ENCODE data around the gene DNAJC21. TPM values are rescaled to one million over a fixed set of nuclear protein-coding genes. Genes with fewer than 3 reads are reported as not detected.

Gene DNAJC21
- total RNA-seq, 1 donor from 2014 or later: 51.9 TPM

DNA sequence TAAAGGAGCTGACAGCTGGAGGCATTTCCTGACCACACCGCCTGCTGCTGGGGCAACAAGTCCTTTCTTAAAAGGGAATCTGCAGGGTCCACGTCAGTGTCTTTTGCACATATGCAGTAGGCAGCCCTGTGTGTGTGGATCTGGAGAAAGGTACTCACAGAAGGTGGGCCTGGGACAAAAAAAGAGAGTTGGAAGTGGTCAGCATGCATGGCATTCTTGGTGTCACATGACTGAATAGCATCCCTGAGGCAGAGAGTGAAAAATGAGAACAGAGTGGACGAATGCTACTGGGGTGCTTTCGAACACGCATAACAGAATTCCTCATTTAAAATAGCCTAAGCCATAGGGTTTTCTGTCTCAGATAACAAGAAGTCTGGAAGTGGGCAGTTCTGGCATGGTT, 47.0 kb downstream of the DNAJC21 start:
- intact Hi-C loops (cut with micrococcal nuclease): no loop called here

GRCh38 chr5:34977934-34978613, 48.7 kb downstream of the DNAJC21 start:
- intact Hi-C loops (cut with micrococcal nuclease): no loop called here

DNA sequence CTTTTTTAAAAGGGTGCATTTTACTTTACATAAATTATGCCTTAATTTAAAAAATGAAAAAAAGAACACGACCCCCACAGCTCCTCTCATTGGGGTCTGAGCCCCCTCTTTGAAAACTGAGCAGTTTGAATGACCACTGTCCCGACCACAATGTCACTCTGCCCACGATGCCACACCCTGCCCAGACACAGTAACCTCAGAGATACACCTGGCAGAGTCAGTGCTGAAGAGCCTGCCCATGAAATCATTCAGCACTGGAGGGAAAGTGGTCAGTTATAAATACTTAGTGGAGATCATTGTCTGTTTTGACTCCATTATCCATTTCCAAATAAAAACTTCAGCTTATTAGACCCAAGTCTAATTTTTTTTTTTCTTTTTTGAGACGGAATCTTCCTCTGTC, 49.3 kb downstream of the DNAJC21 start:
- intact Hi-C loops (cut with micrococcal nuclease): no loop called here

GRCh38 chr5:34982823-34983222, 53.5 kb downstream of the DNAJC21 start:
- intact Hi-C loops (cut with micrococcal nuclease): no loop called here

DNA sequence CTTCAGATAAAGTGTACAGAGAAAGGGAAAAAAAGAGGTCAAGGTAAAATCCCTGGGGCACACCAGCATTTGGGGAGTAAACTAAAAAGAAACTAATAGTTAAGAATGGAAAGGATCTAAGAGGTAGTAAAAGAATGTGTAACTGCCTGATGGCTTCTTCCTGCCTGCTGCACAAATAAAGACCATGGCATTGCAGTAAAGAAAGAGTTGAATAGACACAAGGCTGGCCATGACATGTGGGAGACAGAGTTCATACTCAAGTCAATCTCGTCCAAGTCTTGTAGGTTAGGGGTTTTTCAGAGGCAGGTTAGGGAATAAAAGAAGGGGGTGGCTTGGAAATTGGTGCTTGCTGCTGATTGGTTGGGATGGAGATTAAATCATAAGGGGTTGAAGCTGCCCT, 57.6 kb downstream of the DNAJC21 start:
- intact Hi-C loops (cut with micrococcal nuclease): no loop called here

DNA sequence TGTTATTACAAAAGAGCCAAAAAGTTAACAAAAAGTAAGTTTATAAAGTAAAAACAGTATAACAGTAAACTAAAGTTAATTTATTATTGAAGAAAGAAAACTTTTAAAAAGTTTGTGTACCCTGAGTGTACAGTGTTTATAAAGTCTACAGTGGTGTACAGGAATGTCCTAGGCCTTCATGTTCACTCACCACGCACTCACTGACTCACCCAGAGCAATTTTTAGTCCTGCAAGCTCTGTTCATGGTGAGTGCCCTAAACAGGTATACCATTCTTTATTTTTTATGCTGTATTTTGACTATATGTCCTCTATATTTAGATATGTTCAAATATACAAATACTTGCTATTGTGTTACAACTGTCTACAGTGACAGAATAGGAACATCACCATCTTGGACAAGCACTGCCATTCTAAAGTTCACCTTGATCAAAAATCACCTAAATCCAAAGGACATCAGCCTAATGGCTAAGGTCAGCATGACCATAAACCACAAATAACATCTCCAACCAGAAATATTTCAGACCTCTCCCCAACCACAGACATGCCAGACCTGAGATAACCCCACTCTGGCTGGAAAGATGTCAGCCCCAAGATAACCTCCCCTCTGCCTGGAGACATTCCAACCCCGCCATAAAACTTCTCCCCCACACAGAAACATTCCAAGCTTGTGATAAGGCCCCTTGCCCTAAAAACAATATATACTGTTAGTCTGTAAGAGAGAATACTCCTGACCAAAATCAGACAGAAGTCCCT, 62.3 kb downstream of the DNAJC21 start:
- intact Hi-C loops (cut with micrococcal nuclease): no loop called here

- intact Hi-C loops (cut with micrococcal nuclease): no loop called here
Measured at GRCh38 chr5:34993951-34994350, 64.6 kb downstream of the DNAJC21 start.

DNA sequence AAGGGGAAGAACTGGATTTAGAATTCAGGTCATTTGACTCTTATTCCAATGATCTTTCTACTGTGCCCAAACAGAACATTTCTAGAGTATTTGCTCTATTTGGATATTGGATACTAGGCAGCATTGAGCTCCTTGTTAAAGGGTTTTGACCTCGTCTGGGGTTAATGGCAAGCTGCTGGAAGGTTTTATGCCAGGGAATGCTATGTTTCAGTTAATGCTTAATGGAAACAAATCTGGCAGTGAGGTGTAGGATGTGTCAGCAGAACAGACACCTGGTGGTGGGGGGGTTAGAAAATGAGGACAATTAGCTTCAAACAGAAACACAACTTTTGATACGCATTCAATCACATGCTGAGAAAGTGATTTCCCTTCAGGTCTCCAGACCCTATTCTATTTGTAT, 66.9 kb downstream of the DNAJC21 start:
- intact Hi-C loops (cut with micrococcal nuclease): no loop called here

DNA sequence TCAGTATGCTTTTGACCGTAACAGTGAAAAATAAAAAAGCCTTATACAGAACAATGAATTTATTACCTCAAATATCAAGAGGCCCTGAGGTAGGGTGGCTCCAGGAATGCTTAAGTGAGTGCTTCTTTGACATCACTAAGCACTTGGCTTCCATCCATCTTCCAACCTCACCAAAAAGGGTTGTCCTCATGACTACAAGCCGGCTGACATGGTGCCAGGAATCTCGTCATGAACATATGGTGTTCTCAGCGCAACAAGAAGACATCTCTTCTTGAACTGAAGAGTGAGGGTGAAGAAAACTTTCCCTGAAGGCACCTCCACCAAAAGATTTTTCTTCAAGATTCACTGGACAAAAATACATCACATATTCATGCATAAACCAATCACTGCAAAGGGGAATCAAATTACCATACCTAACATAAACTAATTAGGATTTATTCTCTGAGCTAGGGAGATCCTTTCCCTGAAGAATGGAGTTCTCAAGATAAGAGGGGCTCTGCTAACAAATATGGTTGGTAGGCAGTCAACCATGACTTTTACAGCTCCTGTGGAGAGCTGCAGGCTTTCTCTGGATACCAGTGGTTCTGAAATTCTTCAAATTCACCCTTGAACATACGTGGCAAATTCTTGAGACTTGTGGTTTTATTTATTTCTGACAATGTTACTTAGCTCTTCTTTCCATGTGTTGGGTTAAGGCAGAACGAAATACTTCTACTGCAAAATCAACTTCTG, 68.9 kb downstream of the DNAJC21 start:
- intact Hi-C loops (cut with micrococcal nuclease): no loop called here

DNA sequence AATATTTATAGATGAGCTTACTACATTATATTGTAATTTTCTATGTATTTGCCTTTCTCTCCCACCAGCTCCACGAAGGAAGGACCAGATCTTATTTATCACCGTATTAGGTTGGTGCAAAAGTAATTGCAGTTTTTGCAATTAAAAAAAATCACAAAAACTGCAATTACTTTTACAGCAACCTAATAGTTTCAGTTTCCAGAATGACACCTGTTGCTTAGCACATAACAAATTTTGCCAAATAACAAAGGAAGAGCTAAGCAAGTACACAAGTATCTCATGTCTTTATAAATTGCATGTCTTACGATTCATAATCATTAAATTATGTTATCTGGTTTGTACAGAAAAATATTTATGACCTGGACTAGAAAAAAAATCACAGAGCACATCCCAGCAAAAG, 72.5 kb downstream of the DNAJC21 start:
- intact Hi-C loops (cut with micrococcal nuclease): no loop called here

DNA sequence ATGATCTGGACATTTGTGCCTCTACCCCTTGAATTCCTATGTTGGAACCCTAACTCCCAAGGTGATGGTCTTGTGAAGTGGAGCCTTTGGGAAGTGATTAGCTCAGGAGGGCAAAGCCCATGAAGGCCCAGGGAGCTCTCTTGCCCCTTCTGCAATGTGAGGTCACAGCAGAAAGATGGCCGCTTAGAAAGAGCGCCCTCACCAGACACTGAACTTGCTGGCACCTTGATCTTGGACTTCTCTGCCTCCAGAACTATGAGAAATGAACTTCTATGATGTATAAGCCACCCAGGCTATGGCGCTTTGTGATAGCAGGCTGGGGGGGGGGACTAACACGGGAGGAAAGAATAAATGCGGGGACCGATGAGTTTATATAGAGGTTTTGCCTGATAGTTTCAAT, 73.1 kb downstream of the DNAJC21 start:
- intact Hi-C loops (cut with micrococcal nuclease): no loop called here

DNA sequence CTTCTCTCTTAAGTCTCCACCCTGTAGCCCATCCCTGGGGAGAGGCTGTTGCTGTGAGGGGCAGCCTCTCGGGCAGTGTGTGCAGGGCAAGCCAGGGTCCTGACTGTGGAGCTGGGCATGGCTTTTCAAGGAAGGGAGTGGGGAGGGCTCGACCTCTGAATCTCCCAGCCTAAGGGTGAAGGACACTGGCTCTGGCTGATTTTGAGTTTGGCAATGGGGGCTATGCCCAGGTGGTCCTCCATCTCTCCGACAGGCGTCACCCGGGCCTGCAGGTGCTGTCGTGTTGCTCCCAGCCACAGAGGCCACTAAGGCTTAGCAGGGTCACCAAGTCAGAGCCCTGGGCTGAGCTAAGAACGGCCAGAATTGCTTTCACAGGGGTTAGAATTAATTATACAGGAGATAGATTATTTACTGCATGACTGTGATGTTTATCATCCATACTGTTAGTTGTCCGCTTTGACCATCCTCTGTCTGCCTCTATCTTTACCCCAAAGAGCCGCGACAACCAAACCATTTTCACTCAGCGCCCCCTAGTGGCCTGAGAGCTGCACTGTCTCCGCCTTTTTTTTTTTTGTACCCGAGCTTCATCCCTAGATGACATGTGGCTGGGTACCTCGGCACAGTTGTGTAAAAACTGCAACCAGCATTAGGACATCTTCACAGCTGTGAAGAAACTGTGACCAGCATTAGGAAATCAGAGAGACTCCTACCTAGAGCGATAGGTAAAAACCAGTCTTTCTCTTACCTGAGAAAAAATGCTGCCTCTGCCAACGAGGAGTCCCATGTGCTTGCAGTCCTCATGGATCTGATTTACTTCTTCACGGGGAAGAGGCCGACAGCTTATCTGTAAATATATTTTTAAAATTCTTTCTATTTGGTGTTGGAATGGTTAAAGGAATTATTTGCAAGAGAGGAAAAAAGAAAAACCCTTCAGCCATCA, 73.9 kb downstream of the DNAJC21 start:
- intact Hi-C loops (cut with micrococcal nuclease): loop anchor here (1.0 kb wide), 4 partner anchors 45 to 529 kb away; no protein-coding TSS in a partner anchor

DNA sequence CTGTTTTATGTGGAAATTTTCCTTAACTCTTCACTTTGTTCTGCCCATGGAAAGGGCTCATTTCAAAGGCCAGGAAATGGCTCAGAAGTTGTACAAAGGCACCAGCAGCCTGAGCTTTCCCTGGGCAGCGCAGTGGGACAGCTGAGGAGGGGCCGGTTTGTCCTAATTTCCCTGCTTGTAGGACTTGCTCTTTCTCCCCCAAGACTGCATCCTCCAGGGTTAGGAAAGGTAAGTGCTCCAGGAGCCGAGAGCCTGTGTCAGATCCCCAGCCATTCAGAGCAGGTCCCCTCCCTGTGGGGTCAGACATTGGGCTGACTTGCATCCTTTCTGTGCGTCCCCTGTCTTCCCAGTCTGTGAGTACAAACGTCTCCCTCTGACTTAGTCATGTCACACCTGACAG, 74.8 kb downstream of the DNAJC21 start:
- intact Hi-C loops (cut with micrococcal nuclease): no loop called here

DNA sequence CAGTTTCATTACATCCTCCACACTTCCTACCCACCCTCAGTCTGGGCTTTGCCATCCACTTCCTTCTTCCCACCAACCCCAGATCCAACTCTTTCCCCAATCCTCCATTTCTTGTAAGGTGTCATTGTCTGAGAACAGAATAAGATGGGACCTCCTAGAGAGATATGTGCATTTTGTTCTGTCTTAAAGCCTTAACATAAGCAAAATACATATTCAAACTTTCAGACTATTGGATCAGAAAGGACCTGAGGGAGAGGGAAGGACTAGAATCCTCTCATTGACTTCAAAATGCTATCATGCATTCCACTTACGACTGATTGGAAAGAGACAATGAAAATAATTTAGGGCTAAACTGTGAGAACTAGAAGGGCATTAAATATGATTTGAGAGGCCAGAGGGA, 75.4 kb downstream of the DNAJC21 start:
- intact Hi-C loops (cut with micrococcal nuclease): no loop called here

Other genes starting within 250 kb of the DNAJC21 start
- gene TTC23L, start 90.4 kb upstream of the DNAJC21 start, total RNA-seq: not detected in 2 replicates
- gene RAD1, start 14.1 kb upstream of the DNAJC21 start, total RNA-seq: 28.1 and 32.3 TPM in 2 replicates
- 50.1 and 53.8 TPM in 2 replicates for gene BRIX1, start 13.8 kb upstream of the DNAJC21 start, total RNA-seq
- gene AGXT2, start 118.4 kb downstream of the DNAJC21 start, total RNA-seq: not detected in 2 replicates